ENCODE data around the gene LPCAT1.
"Not testable (repeated sequence)": the region's sequence is repeated elsewhere in the genome, so short reads cannot be mapped to it uniquely, and the experiment has no call there.

Gene LPCAT1

DNA sequence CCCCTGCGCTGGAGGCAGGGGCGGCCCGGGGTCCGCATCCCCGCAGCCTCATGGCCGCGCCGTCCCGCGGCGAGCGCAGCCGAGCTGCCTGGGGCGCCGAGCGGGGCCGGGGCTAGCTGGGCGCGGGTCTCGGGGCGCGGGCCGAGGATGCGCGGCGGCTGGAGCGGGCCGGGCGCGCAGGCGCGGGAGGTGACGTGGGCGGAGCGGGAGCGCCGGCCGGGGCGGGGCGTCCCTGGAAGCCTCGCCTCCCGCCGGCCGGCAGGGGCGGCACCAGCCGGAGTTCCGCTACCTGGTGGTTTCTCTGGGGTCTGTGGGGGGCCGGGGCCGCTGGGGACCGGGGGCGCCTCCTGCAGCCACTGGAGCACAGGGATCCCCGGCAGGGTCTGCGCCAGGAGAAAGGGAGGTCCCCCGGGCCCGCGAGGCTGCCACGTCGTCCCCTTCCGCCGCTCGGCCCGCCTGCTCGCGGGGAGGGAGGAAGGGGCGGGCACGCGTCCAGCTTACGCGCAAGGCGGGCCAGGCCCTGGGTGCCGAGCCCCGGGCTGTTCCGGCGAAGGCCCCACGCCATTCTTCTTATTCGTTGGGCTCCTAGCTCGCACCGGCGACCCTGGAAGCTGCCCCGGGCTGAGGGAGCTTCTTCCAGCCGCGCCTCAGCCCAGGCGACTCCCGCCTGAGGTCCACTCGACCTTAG lies at the start of gene LPCAT1:
TSS of gene LPCAT1 (minus strand) at position 168 of the 688 bp plus-strand sequence. CDS start at position 52, 116 bp downstream.
- DNase-seq = peak; percentile 68 to 89

GRCh38 chr5:1571875-1572274 lies 48.1 kb upstream of the LPCAT1 start:
- DNase-seq = not testable (repeated sequence)

- no peak for DNase-seq
These were observed 47.2 kb upstream of the LPCAT1 start for GRCh38 chr5:1570975-1571374.

- no peak for DNase-seq
These were observed 44.6 kb upstream of the LPCAT1 start for GRCh38 chr5:1568201-1568979.

GRCh38 chr5:1567527-1568200 lies 43.9 kb upstream of the LPCAT1 start:
- DNase-seq = not testable (repeated sequence)

DNA sequence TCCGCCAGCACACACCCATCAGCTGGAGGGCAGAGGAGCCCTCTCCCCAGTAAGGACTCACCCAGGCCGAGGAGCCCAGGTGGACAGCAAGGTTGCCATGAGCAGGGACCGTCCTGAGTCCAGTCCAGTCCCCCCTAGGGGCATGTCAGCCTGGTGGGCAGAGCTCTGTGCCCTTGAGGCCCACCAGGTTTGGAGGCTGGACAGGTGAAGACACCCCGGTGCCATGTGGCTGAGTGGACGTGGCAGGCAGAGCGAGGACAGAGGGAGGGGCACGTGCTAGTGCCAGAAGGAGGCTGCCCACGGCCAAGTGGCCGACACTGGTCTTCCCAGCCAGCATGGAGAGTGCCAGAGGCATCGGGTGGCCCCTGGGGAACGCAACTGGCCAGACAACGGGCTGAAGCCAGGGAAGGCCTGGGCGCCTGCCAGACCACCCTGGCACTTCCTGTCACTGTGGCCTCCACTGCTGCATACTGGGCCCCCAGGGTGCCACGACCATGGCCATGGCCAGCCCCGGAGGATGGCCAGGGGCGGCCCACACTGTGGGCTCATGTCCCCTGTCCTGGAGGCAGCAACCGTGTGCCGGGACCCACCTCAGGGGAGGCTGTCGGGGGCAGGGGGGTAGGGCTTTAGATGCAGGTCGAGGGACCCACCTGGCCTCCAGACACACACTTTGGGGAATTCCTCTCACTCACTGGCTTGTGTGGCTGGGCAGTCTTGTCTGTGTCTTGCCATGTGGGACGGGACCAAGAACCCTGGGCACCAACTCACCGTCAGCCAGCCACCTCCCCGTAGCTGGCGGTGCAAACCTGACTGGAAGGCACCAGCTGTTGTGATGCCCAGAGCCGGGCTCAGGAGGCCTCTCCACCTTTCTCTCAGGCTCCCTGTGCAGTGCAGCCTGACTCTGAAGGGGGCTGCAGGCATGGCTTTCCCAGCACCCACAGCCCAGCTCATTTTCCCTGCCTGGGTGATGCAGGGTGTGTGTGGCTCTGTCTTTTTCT lies 42.3 kb upstream of the LPCAT1 start:
- no peak for DNase-seq

DNA sequence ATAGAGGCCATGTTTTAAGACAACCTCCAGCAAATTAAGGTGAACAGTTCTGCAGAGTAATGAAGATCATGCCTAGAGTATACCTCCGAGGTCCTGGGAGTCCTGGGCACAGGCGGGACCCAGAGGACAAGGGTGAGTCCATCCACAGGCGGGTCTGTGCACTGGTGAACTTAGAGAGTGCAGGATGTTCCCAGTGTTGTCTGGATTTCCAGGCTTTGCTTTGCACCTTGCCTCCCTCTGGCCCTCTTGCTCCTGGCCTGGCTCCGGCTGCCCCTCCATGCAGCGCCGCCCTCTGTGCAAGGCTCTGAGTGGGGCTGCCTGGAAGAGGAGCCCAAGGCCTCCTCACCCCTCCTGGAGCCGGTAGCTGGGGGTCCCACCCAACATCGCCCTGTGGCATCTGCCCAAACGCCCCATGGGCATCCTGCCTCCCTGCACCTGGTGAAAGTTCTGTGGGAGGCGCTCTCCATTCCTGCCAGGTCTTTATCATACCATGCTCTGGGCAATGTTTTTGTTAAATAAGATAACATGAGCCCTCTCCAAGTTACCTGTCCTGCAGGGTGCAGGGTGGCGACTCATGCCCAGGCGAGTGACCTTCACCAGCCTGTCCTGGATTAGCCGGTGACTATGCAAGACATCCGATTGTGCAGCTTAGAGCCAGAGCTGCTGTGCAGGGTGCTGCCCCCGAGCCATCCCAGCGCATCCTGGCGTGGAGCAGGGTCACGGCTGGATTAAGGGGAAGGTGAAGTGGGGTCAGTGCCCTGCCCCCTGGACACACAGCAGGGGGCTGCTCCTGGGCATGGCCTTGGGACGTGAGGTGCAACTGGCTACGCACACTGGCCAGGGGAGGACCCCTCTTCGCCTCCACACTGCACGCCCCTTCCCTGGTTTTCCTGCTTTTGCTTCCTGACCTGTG lies 41.3 kb upstream of the LPCAT1 start:
- DNase-seq = no peak

GRCh38 chr5:1564182-1564748 lies 40.5 kb upstream of the LPCAT1 start:
- no peak for DNase-seq

GRCh38 chr5:1563617-1564181 lies 39.9 kb upstream of the LPCAT1 start:
- no peak for DNase-seq

- no peak for DNase-seq
These were observed 39.3 kb upstream of the LPCAT1 start for GRCh38 chr5:1563051-1563461.

GRCh38 chr5:1562599-1562998 lies 38.8 kb upstream of the LPCAT1 start:
- no peak for DNase-seq

- DNase-seq = no peak
These were observed 37.7 kb upstream of the LPCAT1 start for GRCh38 chr5:1561402-1561929.

DNA sequence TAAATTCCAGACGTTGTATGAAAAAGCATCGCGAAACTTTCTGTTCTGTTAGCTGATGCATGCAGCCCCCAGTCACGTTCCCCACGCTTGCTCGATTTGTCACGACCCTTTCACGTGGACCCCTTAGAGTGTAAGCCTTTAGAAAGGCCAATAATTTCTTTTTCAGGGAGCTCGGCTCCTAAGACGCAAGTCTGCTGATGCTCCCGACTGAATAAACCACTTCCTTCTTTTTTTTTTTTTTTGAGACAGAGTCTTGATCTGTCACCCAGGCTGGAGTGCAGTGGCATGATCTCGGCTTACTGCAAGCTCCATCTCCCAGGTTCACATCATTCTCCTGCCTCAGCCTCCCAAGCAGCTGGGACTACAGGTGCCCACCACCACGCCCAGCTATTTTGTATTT lies 36.7 kb upstream of the LPCAT1 start:
- DNase-seq = not testable (repeated sequence)

- DNase-seq = no peak
These were observed 35.2 kb upstream of the LPCAT1 start for GRCh38 chr5:1558944-1559343.

DNA sequence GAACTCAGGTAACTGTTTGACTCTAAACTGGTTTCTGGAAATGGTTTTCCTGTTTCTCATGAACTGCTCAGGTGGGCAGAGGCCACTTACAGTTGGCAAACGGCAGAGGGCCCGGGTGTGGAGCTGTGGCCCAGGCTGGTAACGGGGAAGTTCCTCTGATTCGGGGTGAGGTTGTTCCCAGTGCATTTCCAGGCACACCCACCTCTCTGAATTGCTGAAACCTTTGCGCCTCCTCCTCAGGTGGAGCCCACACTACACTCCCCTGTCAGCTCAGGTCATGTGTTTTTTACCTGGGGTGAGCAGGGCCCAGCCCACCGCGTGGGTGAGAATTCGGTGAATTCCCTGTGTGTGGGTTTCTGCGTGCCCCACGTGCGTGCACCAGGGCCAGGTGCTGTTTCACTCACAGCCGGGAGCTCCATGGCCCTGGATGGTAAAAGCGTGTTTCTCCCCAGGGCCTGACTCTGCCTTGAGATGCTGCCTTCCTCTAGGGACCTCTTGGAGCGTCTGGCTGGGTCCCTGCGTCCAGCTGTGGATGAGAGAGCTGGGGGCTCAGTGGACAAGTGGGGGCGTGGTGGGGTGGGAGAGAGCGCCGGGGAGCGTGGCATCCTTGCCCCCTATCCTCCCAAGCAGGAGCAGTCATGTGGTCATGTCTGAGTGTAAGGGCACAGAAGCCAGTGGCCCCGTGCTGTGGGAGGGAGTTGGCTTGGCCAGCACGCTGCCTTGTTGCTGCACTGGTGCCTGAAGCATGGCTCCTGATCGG lies 33.5 kb upstream of the LPCAT1 start:
- DNase-seq = no peak

DNA sequence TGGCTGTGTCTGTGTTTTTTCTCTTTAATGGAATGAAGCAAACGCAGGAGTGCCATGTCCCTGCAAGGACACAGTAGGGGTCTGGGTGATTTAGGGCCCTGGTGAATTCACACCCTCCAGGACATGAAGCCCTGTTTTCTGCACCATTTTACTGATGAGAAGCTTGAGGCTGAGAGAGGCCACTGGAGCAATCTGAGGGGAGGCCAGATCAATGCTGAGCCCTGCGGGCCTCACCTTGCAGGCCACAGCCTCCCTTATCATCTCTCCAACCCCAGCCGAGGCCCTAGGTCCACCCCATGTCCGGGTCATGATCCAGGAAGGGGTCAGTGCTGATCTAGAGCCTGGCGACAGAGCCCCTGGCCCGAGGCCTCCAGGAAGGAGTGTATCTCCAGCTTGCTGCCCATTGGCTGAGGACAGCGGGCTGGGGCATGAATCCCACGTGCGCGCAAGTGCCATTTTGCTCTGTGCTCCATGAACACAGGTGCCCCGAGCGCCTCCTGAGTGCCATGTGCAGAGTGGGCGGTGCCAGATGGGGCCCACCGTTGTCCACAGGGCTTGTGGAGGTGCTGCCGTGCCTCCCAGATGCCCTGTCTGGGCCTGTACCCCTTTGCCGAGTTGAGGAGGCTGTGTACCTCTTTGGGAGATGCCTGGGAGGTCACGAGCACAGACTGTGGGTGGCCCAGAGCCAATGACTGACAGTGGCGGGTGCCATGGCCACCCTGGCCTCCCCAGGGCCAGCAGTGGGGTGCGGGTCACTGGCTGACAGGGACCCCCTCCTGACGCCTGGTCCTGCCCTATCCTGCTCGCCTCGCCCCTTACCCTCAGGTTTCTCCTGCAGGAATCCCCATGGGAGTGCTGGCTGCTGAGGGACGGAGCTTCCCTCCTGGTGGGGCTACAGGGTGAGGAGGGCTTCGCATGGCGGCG lies 32.3 kb upstream of the LPCAT1 start:
- no peak for DNase-seq

DNA sequence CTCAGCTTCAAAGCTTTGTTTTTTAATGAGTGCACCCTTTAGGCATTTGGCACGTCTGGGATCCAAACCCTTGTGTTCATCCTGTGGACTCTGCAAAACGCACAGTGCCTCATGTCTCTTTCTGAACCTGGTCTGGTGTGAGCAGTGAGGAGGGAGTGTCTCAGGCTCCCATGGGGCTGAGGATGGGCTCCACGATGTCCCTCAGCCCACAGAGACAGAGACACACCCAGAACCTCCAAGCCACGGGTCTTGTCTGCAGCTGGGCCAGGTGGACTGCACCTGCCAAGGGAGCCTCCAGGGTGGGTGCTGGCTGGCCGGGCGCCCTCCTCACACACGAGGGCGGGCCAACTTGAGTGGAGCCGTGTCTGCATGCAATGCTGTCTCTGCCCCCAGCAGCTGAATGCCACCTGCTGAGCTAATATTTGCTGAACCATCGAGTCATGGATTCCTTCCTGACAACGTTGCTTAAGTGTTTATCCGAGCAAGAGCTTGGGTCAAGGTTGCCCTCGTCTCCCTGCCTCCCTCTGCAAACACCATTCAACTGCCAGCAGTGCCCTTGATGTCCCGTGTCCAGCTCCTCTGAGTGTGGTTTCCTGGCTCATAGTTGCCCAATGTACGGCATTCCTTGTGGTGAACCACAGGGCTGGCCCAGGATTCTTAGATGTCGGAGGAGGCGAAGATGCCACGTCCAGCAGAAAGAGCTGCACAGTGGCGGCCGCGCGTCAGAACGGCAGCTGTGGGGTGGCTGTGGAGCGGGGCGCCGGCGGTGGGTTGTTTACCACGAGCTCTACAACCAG lies 31.4 kb upstream of the LPCAT1 start:
- DNase-seq = no peak
